HEK293T (cell line): Measurements from ENCODE around the gene SOAT2.
A peak's percentile ranks its signal among the peaks of the same experiment; 100 is the strongest.

Experiments used
- CTCF ChIA-PET: fragments of 350-600 bp; formaldehyde crosslinking; extraction: SDS; loops from one replicate; lab custom pipeline; 2021; ENCODE audit warnings: antibody characterized with exemption, inconsistent platforms; lab: Yijun Ruan, JAX
- POLR2A ChIA-PET: fragments of 350-600 bp; formaldehyde crosslinking; extraction: SDS; loops from one replicate; lab custom pipeline; 2020; ENCODE audit warnings: antibody characterized with exemption, inconsistent platforms; lab: Yijun Ruan, JAX
- DNase-seq: peaks from one replicate; pipeline ENCODE4 v3.0.0; 2012; ENCODE audit warnings: mixed read lengths; ENCODE audit errors: extremely low spot score
- ARNT ChIP-seq: fragments of 450-650 bp; IDR thresholded peaks from 2 replicates; pipeline ENCODE4 v1.6.1; 2017; ENCODE audit warnings: mild to moderate bottlenecking
- BHLHE40 ChIP-seq: fragments of 450-650 bp; IDR thresholded peaks from 2 replicates; pipeline ENCODE4 v1.6.1; 2016; ENCODE audit warnings: mild to moderate bottlenecking, moderate library complexity, borderline replicate concordance
- CTBP1 ChIP-seq: fragments of 450-650 bp; IDR thresholded peaks from 2 replicates; pipeline ENCODE4 v1.6.1; 2016; ENCODE audit warnings: borderline replicate concordance
- ELF4 ChIP-seq: fragments of 450-650 bp; IDR thresholded peaks from 2 replicates; pipeline ENCODE4 v1.6.1; 2017; ENCODE audit warnings: antibody characterized with exemption
- FOXA1 ChIP-seq: fragments of 450-650 bp; IDR thresholded peaks from 2 replicates; pipeline ENCODE4 v1.6.1; 2016; ENCODE audit warnings: mild to moderate bottlenecking
- FOXK2 ChIP-seq: fragments of 450-650 bp; IDR thresholded peaks from 2 replicates; pipeline ENCODE4 v1.6.1; 2016; ENCODE audit warnings: mild to moderate bottlenecking
- FOXM1 ChIP-seq: fragments of 450-650 bp; IDR thresholded peaks from 2 replicates; pipeline ENCODE4 v1.6.1; 2017; ENCODE audit warnings: mild to moderate bottlenecking, borderline replicate concordance
- HDGF ChIP-seq: fragments of 450-650 bp; IDR thresholded peaks from 2 replicates; pipeline ENCODE4 v1.6.1; 2017; ENCODE audit warnings: antibody characterized with exemption, borderline replicate concordance
- L3MBTL2 ChIP-seq: fragments of 450-650 bp; conservative IDR thresholded peaks from 2 replicates; pipeline ENCODE4 v1.6.1; 2016; ENCODE audit warnings: mild to moderate bottlenecking
- LEF1 ChIP-seq: fragments of 450-650 bp; IDR thresholded peaks from 2 replicates; pipeline ENCODE4 v1.6.1; 2017; ENCODE audit warnings: mild to moderate bottlenecking, borderline replicate concordance
- NFRKB ChIP-seq: fragments of 450-650 bp; IDR thresholded peaks from 2 replicates; pipeline ENCODE4 v1.6.1; 2016; ENCODE audit warnings: mild to moderate bottlenecking, moderate library complexity
- PKNOX1 ChIP-seq: fragments of 450-650 bp; IDR thresholded peaks from 2 replicates; pipeline ENCODE4 v1.6.1; 2016
- SP1 ChIP-seq: fragments of 450-650 bp; IDR thresholded peaks from 2 replicates; pipeline ENCODE4 v1.6.1; 2017
- SUZ12 ChIP-seq: fragments of 450-650 bp; IDR thresholded peaks from 2 replicates; pipeline ENCODE4 v1.6.1; 2016; ENCODE audit warnings: mild to moderate bottlenecking
- TARDBP ChIP-seq: fragments of 450-650 bp; IDR thresholded peaks from 2 replicates; pipeline ENCODE4 v1.6.1; 2016
- ZNF384 ChIP-seq: fragments of 450-650 bp; IDR thresholded peaks from 2 replicates; pipeline ENCODE4 v1.6.1; 2016

The SOAT2 gene

GRCh38 chr12:53074283-53074998 is 28.8 kb upstream of the SOAT2 start:
- ChIA-PET CTCF (interaction anchor here (0.6 to 1.8 kb wide), 2 partner anchors 9 to 11 kb away, joined by 3 to 8 read pairs; no protein-coding TSS in a partner anchor), POLR2A (no interaction called here)
- no peak for TF ChIP-seq SP1
- no peak for TF ChIP-seq NFRKB
- TF ChIP-seq ARNT: no peak
- no peak for TF ChIP-seq ZNF384
- no peak for TF ChIP-seq SUZ12
- no peak for TF ChIP-seq L3MBTL2
- TF ChIP-seq ELF4: no peak
- TF ChIP-seq HDGF: no peak
- TF ChIP-seq PKNOX1: no peak
- no peak for TF ChIP-seq FOXA1
- no peak for DNase-seq

- ChIA-PET CTCF (interaction anchor here (1.8 kb wide), 1 partner anchor 9 kb away, joined by 8 read pairs; no protein-coding TSS in a partner anchor), POLR2A (no interaction called here)
- no peak for DNase-seq
- TF ChIP-seq PKNOX1 (no peak), ZNF384 (no peak), TARDBP (no peak), SUZ12 (no peak), SP1 (no peak), LEF1 (no peak), HDGF (no peak)
Measured at GRCh38 chr12:53074999-53075370, 28.3 kb upstream of the SOAT2 start.

GRCh38 chr12:53076461-53076860 is 26.8 kb upstream of the SOAT2 start:
- TF ChIP-seq SUZ12 (no peak), ARNT (no peak), LEF1 (no peak), FOXM1 (no peak), PKNOX1 (no peak), CTBP1 (no peak), NFRKB (no peak), ELF4 (no peak), BHLHE40 (no peak), ZNF384 (no peak), HDGF (no peak), FOXK2 (no peak), SP1 (no peak), TARDBP (no peak), FOXA1 (no peak), L3MBTL2 (no peak)
- CTCF ChIA-PET: interaction anchor here (0.9 to 1.8 kb wide), 3 partner anchors 11 to 23 kb away, joined by 3 to 8 read pairs (median 4); no protein-coding TSS in a partner anchor
- no peak for DNase-seq
- POLR2A ChIA-PET: no interaction called here

GRCh38 chr12:53077030-53077429 is 26.3 kb upstream of the SOAT2 start:
- POLR2A ChIA-PET: no interaction called here
- no peak for TF ChIP-seq ARNT
- no peak for TF ChIP-seq CTBP1
- no peak for TF ChIP-seq PKNOX1
- no peak for DNase-seq
- CTCF ChIA-PET: interaction anchor here (1.0 to 1.2 kb wide), 2 partner anchors 11 to 22 kb away, joined by 3 to 7 read pairs; no protein-coding TSS in a partner anchor

GRCh38 chr12:53078425-53079225 is 24.7 kb upstream of the SOAT2 start:
- POLR2A ChIA-PET: interaction anchor here (0.6 to 2.7 kb wide), 29 partner anchors 8 to 301 kb away, joined by 3 to 23 read pairs (median 5); partner anchors contain the start of genes AAAS, CSAD, EIF4B and ESPL1
- CTCF ChIA-PET: interaction anchor here (1.0 to 1.9 kb wide), 4 partner anchors 10 to 25 kb away, joined by 3 to 18 read pairs (median 6); partner anchors contain the start of gene SOAT2
- no peak for DNase-seq
- TF ChIP-seq ARNT (no peak), L3MBTL2 (0 out of 2 replicates have a peak, but pooled peaks have one; percentile 8)
